Panc1 (cell line): ENCODE data around the gene MAGI2. TPM values are rescaled to one million over a fixed set of nuclear protein-coding genes. Genes with fewer than 3 reads are reported as not detected.

Source experiments
- ATAC-seq: fragments of 200-7000 bp; cut with Tn5 transposase; 2 replicates; pipeline ENCODE4 v1.9.1; 2020; ENCODE audit warnings: mild to moderate bottlenecking, moderate library complexity
- BruUV-seq: library from RNA; stranded (reverse); fragments of 400-500 nt; replicated peaks from 2 replicates; lab custom pipeline; 2021; lab: Mats Ljungman, UMichigan
- CTCF ChIA-PET: fragments of 300-600 bp; sonication (Branson Sonifier 250); formaldehyde crosslinking; loops from one replicate; lab custom pipeline; 2022; ENCODE audit warnings: antibody characterized with exemption; lab: Charles Lee
- POLR2A ChIA-PET: fragments of 300-600 bp; sonication (Branson Sonifier 250); formaldehyde crosslinking; loops from one replicate; lab custom pipeline; 2022; ENCODE audit warnings: antibody characterized with exemption; lab: Charles Lee
- DNase-seq: peaks from one replicate; pipeline ENCODE4 v3.0.0-alpha.2; 2010; ENCODE audit warnings: low read depth, low spot score
- H3K27ac ChIP-seq: 2 replicates; pipeline ENCODE4 v1.5.1; 2011; ENCODE audit warnings: mild to moderate bottlenecking, low read length, inconsistent platforms
- H3K27me3 ChIP-seq: fragments of 200-500 bp; sonication (Bioruptor generic); 2 replicates; pipeline ENCODE4 v1.6.0; 2014; ENCODE audit warnings: low read length, inconsistent platforms; ENCODE audit not compliant: control insufficient read depth, insufficient read depth
- H3K36me3 ChIP-seq: fragments of 200-500 bp; sonication (Bioruptor generic); 2 replicates; pipeline ENCODE4 v1.5.1; 2014; ENCODE audit warnings: inconsistent platforms, mild to moderate bottlenecking, low read length, moderate library complexity; ENCODE audit not compliant: control insufficient read depth, insufficient read depth
- H3K4me1 ChIP-seq: 2 replicates; pipeline ENCODE4 v1.5.1; 2011; ENCODE audit warnings: inconsistent platforms, mild to moderate bottlenecking, low read length, moderate library complexity; ENCODE audit not compliant: control insufficient read depth, insufficient read depth
- H3K4me3 ChIP-seq, 2 experiments: 2 replicates each; pipeline ENCODE4 v1.5.1; 2011 to 2012; ENCODE audit warnings: low read depth in 2 of 2, low read length in 2 of 2, mild to moderate bottlenecking in 2 of 2, inconsistent platforms in 1 of 2, moderate library complexity in 1 of 2
- H3K9me3 ChIP-seq: fragments of 200-500 bp; sonication (Bioruptor generic); 2 replicates; pipeline ENCODE4 v1.5.1; 2014; ENCODE audit warnings: low read depth, mild to moderate bottlenecking, inconsistent platforms, low read length, moderate library complexity; ENCODE audit not compliant: control insufficient read depth, insufficient read depth
- POLR2AphosphoS5 ChIP-seq: IDR thresholded peaks from 2 replicates; pipeline ENCODE4 v1.6.1; 2012; ENCODE audit warnings: mild to moderate bottlenecking, low read depth, low read length, moderate library complexity
- SIN3A ChIP-seq: IDR thresholded peaks from 2 replicates; pipeline ENCODE4 v1.6.1; 2012; ENCODE audit warnings: low read depth, mild to moderate bottlenecking, low read length, moderate library complexity, borderline replicate concordance; ENCODE audit not compliant: insufficient read depth
- TCF7L2 ChIP-seq: IDR thresholded peaks from 2 replicates; pipeline ENCODE4 v1.6.1; 2011; ENCODE audit warnings: mild to moderate bottlenecking, low read depth, low read length, inconsistent platforms
- in situ Hi-C: cut with HindIII; loops from 2 replicates; pipeline ENCODE4 v1.10.0; 2016; ENCODE audit warnings: low sequenced_read_pairs, low pct_unique_long_range_greater_than_20kb
- intact Hi-C: fragments of 100-400 bp; cut with micrococcal nuclease; formaldehyde crosslinking; loops from one replicate; pipeline ENCODE4 v1.10.0; 2022; ENCODE audit not compliant: unreplicated experiment
- total RNA-seq: library from RNA; stranded (reverse); gene quantifications from one replicate; pipeline ENCODE4 v1.2.1, GENCODE V29; 2021; ENCODE audit not compliant: unreplicated experiment
- TF ChIP-seq, protein P1 (sequence below), 2 experiments: IDR thresholded peaks; 2 replicates each; pipeline ENCODE4 v1.6.1; 2011 to 2012; ENCODE audit warnings: low read depth in 2 of 2, control low read depth in 1 of 2, low read length in 1 of 2, mild to moderate bottlenecking in 1 of 2, moderate library complexity in 1 of 2; ENCODE audit not compliant: insufficient read depth in 1 of 2
- TF ChIP-seq, protein P2 (sequence below): fragments of 450-650 bp; IDR thresholded peaks from 2 replicates; pipeline ENCODE4 v1.5.1; 2017; ENCODE audit warnings: mild to moderate bottlenecking

MAGI2 gene
- total RNA-seq, 1 experiment from 2014 or later, result 5.4 TPM

DNA sequence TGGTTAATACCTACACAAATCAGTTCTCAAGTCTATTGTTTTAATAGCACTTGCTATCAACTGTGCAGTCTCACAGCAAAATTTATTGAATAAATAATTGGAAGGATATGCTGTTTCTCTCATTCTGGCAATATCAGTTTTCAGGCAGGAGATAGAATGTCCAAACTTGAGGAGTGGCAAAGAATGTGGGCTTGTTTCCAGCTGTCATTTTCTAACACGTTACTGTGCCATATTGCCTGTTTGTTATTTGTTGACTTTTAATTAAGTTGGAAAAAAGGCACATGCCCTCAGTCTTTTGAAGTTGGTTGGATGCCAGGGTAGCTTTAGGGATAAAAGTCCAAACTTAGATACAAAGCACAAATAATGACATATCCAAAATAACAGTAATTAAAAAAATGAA is 52.2 kb downstream of the MAGI2 start:
- Histone ChIP-seq H3K4me1 (peaks cover 9% of the 10 kb centered on the region; the same call in 1 of the 2 replicates), H3K27me3 (no peaks in the 10 kb centered on the region), H3K9me3 (no peaks in the 10 kb centered on the region), H3K36me3 (no peaks in the 10 kb centered on the region), H3K27ac (peak overlapping the region; percentile 23; the same call in 1 of the 2 replicates), H3K4me3 (no peak overlapping the region)
- ChIA-PET CTCF (no interaction called here), POLR2A (no interaction called here)
- ATAC-seq (no peak), DNase-seq (no peak)
- TF ChIP-seq TCF7L2, result no peak
- TF ChIP-seq POLR2AphosphoS5, result no peak
- TF ChIP-seq, protein P1, sequence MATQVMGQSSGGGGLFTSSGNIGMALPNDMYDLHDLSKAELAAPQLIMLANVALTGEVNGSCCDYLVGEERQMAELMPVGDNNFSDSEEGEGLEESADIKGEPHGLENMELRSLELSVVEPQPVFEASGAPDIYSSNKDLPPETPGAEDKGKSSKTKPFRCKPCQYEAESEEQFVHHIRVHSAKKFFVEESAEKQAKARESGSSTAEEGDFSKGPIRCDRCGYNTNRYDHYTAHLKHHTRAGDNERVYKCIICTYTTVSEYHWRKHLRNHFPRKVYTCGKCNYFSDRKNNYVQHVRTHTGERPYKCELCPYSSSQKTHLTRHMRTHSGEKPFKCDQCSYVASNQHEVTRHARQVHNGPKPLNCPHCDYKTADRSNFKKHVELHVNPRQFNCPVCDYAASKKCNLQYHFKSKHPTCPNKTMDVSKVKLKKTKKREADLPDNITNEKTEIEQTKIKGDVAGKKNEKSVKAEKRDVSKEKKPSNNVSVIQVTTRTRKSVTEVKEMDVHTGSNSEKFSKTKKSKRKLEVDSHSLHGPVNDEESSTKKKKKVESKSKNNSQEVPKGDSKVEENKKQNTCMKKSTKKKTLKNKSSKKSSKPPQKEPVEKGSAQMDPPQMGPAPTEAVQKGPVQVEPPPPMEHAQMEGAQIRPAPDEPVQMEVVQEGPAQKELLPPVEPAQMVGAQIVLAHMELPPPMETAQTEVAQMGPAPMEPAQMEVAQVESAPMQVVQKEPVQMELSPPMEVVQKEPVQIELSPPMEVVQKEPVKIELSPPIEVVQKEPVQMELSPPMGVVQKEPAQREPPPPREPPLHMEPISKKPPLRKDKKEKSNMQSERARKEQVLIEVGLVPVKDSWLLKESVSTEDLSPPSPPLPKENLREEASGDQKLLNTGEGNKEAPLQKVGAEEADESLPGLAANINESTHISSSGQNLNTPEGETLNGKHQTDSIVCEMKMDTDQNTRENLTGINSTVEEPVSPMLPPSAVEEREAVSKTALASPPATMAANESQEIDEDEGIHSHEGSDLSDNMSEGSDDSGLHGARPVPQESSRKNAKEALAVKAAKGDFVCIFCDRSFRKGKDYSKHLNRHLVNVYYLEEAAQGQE (IDR thresholded peaks at IDR 0.05; ENCODE audit: insufficient read depth in 1 of 2, low read depth in 2 of 2, low read length in 1 of 2), result no peak
- TF ChIP-seq SIN3A, result no peak
- TF ChIP-seq, protein P2, sequence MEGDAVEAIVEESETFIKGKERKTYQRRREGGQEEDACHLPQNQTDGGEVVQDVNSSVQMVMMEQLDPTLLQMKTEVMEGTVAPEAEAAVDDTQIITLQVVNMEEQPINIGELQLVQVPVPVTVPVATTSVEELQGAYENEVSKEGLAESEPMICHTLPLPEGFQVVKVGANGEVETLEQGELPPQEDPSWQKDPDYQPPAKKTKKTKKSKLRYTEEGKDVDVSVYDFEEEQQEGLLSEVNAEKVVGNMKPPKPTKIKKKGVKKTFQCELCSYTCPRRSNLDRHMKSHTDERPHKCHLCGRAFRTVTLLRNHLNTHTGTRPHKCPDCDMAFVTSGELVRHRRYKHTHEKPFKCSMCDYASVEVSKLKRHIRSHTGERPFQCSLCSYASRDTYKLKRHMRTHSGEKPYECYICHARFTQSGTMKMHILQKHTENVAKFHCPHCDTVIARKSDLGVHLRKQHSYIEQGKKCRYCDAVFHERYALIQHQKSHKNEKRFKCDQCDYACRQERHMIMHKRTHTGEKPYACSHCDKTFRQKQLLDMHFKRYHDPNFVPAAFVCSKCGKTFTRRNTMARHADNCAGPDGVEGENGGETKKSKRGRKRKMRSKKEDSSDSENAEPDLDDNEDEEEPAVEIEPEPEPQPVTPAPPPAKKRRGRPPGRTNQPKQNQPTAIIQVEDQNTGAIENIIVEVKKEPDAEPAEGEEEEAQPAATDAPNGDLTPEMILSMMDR, result no peak
- no TSS peak for BruUV-seq
- in situ Hi-C loops (no loop called here), intact Hi-C loops (no loop called here)

DNA sequence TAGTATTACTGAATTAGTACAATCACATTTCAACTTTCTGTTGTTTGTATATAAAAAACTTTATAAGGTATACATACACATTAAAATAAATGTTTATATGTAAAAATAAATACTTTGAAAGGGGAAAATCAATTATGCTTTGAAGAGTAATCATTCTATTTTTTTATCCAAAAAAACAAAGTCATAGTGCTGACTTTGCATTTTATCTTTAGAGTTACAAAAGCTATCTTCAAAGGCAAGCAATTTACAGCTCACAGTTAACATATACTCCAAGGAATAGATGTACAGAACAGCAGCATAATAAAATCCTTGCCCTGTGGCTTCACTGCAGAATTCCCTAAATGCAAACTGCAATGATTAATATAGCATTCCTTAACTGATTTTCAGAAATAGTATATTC is 53.2 kb downstream of the MAGI2 start:
- no TSS peak for BruUV-seq
- intact Hi-C loops, result no loop called here
- in situ Hi-C loops, result no loop called here
- ChIA-PET CTCF (no interaction called here), POLR2A (interaction anchor here (0.6 kb wide), 1 partner anchor 628 kb away, joined by 3 read pairs; no protein-coding TSS in a partner anchor)
- TF ChIP-seq, protein P1 (IDR thresholded peaks at IDR 0.05; ENCODE audit: insufficient read depth in 1 of 2, low read depth in 2 of 2, low read length in 1 of 2), result no peak
- TF ChIP-seq POLR2AphosphoS5, result no peak
- no peak for TF ChIP-seq TCF7L2
- Histone ChIP-seq H3K9me3 (no peaks in the 10 kb centered on the region), H3K4me3 (no peak overlapping the region), H3K27me3 (no peaks in the 10 kb centered on the region), H3K4me1 (peaks cover 8% of the 10 kb centered on the region; the same call in 1 of the 2 replicates), H3K27ac (no peak overlapping the region; the same call in 1 of the 2 replicates), H3K36me3 (no peaks in the 10 kb centered on the region)
- ATAC-seq (no peak), DNase-seq (no peak)
